ENCODE measurements around the gene RRP7A. TPM values are rescaled to one million over a fixed set of nuclear protein-coding genes. Genes with fewer than 3 reads are reported as not detected.
"Not testable (repeated sequence)": the region's sequence is repeated elsewhere in the genome, so short reads cannot be mapped to it uniquely, and the experiment has no call there.

Gene RRP7A
- total RNA-seq: 10 to 100 TPM; 15.1 to 43.7 (median 29.1) TPM

DNA sequence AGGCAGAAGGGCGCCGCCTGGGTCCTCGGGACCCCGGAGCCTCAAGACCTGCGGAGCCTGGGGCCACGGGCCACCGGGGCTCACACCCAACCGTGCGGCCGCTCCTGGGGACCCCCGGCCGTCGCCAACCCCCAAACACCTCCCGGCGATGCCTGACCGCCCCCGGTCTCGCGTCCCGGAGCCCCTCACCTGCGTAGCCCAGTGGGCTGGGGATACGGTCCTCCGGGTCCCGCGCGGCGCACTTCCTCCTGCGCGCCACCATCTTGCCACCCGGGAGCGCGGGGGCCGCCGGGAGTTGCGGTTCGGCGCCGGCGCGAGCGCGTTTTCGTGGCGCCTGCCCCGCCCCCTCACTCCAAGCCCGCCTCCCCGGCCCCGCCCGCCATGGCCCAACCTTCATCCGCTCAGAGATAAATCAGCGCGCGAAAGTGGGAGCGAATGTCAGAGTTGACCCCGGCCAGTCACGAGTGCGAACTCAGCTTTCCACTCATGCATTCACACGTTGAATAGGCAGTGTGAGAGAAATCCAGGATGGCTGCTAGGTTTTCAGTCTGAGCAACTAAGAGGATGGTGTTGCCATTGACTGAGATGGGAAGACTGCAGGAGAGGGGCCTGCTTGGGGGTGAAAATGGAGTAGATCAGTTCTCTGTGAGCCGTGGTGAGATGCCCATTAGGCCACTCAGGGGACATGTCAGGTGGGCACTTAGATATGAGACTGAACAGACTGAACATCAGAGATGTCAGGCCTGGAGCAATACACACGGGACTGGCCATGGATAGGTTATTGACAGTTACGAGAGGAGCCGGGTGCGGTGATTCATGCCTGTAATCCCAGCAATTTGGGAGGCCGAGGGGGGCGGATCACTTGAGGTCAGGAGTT is at the start of gene RRP7A:
Gene RRP7A, minus strand, starts transcription at position 272 of the 877 bp plus-strand sequence. Its CDS starts 10 bp downstream, at position 262.
- WGBS, 10 experiments: 14 to 100% (median 67%) methylated on average over 1 to 4 of the region's 65 CpGs; no CpG with 5 or more reads in 5 of the 10 experiments
- ATAC-seq (replicated peaks in 6 of 8): peak; percentile 88 to 96 (median 90)
- Histone ChIP-seq H3K4me1 (replicated peaks in 1 of 2) (peaks cover 6% of the 10 kb centered on the region in 2 donors), H3K27ac (peak within 1 kb of the TSS; percentile 77 to 81), H3K4me3 (peak within 1 kb of the TSS; percentile 82 to 100 (median 95))
- in situ Hi-C loops (cut with MboI; ENCODE audit: low pct_unique_long_range_greater_than_20kb in 2 of 9, low sequenced_read_pairs in 9 of 9, unreplicated experiment in 9 of 9): no loop called here

DNA sequence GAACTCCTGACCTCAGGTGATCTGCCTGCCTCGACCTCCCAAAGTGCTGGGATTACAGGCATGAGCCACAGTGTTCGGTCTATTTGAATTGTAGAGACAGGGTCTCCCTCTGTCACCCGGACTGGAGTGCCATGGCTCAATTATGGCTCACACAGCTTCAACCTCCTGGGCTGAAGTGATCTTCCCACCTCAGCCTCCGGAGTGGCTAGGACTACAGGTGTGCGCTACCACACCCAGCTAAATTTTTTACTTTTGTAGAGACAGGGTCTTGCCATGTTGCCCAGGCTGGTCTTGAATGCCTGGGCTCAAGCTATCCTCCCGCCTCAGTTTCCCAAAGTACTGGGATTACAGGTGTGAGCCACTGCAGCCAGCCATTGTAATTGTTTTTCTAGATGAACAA is 48.4 kb upstream of the RRP7A start:
- ATAC-seq (replicated peaks in 6 of 8); in situ Hi-C loops (cut with MboI; ENCODE audit: low pct_unique_long_range_greater_than_20kb in 2 of 9, low sequenced_read_pairs in 9 of 9, unreplicated experiment in 9 of 9): not testable (repeated sequence)
- WGBS, 10 experiments: 100% methylated on average over 1 to 3 of the region's 6 CpGs; no CpG with 5 or more reads in 8 of the 10 experiments

GRCh38 chr22:42565956-42566355 is 46.4 kb upstream of the RRP7A start:
- Histone ChIP-seq H3K4me1 (replicated peaks in 1 of 2) (no peaks in the 10 kb centered on the region), H3K27ac (no peak overlapping the region), H3K4me3 (no peak overlapping the region)
- in situ Hi-C loops (cut with MboI; ENCODE audit: low pct_unique_long_range_greater_than_20kb in 2 of 9, low sequenced_read_pairs in 9 of 9, unreplicated experiment in 9 of 9): no loop called here
- WGBS, 10 experiments: 60 to 100% (median 97%) methylated on average over 1 to 5 of the region's 12 CpGs; no CpG with 5 or more reads in 5 of the 10 experiments
- no peak for ATAC-seq (replicated peaks in 6 of 8)

More for the DNA sequence above, 48.4 kb upstream of the RRP7A start:
- H3K27ac ChIP-seq; H3K4me3 ChIP-seq; H3K4me1 ChIP-seq (replicated peaks in 1 of 2): not testable (repeated sequence)

DNA sequence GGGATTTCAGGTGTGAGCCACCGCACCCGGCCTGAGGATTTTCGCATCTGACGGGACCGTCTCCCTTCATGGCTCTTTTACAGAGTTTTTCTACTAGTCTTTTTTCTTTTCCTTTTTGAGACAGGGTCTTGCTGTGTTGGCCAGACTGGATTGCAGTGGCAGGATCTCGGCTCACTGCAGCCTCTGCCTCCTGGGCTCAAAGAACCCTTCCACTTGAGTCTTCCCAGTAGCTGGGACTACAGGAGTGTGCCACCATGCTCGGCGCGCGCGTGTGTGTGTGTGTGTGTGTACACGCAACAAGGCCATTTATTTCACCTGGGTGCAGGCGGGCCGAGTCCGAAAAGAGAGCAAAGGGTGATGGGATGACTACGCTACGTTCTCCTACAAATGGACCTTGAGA is 45.1 kb upstream of the RRP7A start:
- WGBS, 10 experiments: 80 to 100% (median 99%) methylated on average over 1 to 15 of the region's 17 CpGs; no CpG with 5 or more reads in 4 of the 10 experiments
- Histone ChIP-seq H3K4me3 (no peak overlapping the region), H3K4me1 (replicated peaks in 1 of 2) (no peaks in the 10 kb centered on the region), H3K27ac (no peak overlapping the region)
- no peak for ATAC-seq (replicated peaks in 6 of 8)
- in situ Hi-C loops (cut with MboI; ENCODE audit: low pct_unique_long_range_greater_than_20kb in 2 of 9, low sequenced_read_pairs in 9 of 9, unreplicated experiment in 9 of 9): no loop called here

GRCh38 chr22:42563943-42564342 is 44.3 kb upstream of the RRP7A start:
- 80 to 100% (median 93%) methylated on average over 1 to 3 of the region's 3 CpGs; no CpG with 5 or more reads in 5 of the 10 experiments for WGBS, 10 experiments
- in situ Hi-C loops (cut with MboI; ENCODE audit: low pct_unique_long_range_greater_than_20kb in 2 of 9, low sequenced_read_pairs in 9 of 9, unreplicated experiment in 9 of 9); H3K4me1 ChIP-seq (replicated peaks in 1 of 2): not testable (repeated sequence)

GRCh38 chr22:42562684-42563083 is 43.1 kb upstream of the RRP7A start:
- 80 to 90% (median 80%) methylated on average over 1 to 2 of the region's 2 CpGs; no CpG with 5 or more reads in 6 of the 10 experiments for WGBS, 10 experiments
- H3K4me3 ChIP-seq: no peak overlapping the region
- no peak overlapping the region for H3K27ac ChIP-seq
- in situ Hi-C loops (cut with MboI; ENCODE audit: low pct_unique_long_range_greater_than_20kb in 2 of 9, low sequenced_read_pairs in 9 of 9, unreplicated experiment in 9 of 9): no loop called here
- no peaks in the 10 kb centered on the region for H3K4me1 ChIP-seq (replicated peaks in 1 of 2)
- ATAC-seq (replicated peaks in 6 of 8): peak in 1 of 8 experiments; percentile 28

More at GRCh38 chr22:42563943-42564342, 44.3 kb upstream of the RRP7A start:
- H3K4me3 ChIP-seq; ATAC-seq (replicated peaks in 6 of 8); H3K27ac ChIP-seq: not testable (repeated sequence)

GRCh38 chr22:42562279-42562678 is 42.7 kb upstream of the RRP7A start:
- H3K4me3 ChIP-seq: no peak overlapping the region
- no peaks in the 10 kb centered on the region for H3K4me1 ChIP-seq (replicated peaks in 1 of 2)
- no peak for ATAC-seq (replicated peaks in 6 of 8)
- in situ Hi-C loops (cut with MboI; ENCODE audit: low pct_unique_long_range_greater_than_20kb in 2 of 9, low sequenced_read_pairs in 9 of 9, unreplicated experiment in 9 of 9): no loop called here
- H3K27ac ChIP-seq: no peak overlapping the region
- 50 to 100% (median 76%) methylated on average over 1 to 3 of the region's 8 CpGs; no CpG with 5 or more reads in 6 of the 10 experiments for WGBS, 10 experiments

DNA sequence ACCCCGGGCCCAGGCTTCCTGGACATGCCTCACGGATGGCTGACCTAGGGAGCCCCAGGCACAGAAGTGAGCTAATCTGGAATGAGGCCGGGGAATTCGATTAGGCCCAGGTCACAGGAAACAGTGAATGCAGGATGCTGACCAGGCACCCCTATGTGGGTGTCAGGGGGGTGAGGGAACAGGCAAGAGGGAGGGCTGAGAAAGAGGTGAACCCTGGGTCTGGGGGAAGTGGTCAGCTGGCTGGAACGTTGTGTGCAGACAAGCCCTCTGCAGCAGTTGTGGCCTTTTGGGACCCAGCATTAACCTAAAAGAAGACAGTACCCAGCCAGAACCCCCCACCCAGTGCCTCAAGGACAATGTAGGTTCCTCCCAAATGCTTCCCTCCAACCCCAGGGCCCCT is 42.3 kb upstream of the RRP7A start:
- no peak overlapping the region for H3K4me3 ChIP-seq
- no peaks in the 10 kb centered on the region for H3K4me1 ChIP-seq (replicated peaks in 1 of 2)
- in situ Hi-C loops (cut with MboI; ENCODE audit: low pct_unique_long_range_greater_than_20kb in 2 of 9, low sequenced_read_pairs in 9 of 9, unreplicated experiment in 9 of 9): no loop called here
- no peak overlapping the region for H3K27ac ChIP-seq
- whole genome bisulfite sequencing, 10 experiments: 100% methylated on average over 1 of the region's 5 CpGs; no CpG with 5 or more reads in 9 of the 10 experiments
- no peak for ATAC-seq (replicated peaks in 6 of 8)

DNA sequence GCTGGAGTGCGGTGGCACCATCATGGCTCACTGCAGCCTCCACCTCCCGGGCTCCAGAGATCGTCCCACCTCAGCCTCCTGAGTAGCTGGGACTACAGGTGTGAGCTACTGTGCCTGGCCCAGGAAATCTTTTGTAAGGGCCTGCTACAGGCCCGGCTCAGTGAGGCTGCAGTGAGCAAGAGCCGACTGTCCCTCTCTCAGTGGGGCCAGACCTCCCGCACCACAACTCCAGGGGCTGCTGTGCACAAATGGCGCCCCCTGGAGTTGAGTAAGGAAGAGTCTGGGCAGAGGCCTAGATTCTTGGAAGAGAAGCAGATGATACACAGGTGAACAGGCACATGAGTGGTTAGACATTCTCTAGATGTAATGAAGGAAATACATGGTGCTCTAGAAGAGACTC is 41.2 kb upstream of the RRP7A start:
- peak; percentile 33 to 52 (median 46) for ATAC-seq (replicated peaks in 6 of 8)
- 62 to 100% (median 73%) methylated on average over 2 to 6 of the region's 7 CpGs; no CpG with 5 or more reads in 4 of the 10 experiments for WGBS, 10 experiments
- in situ Hi-C loops (cut with MboI; ENCODE audit: low pct_unique_long_range_greater_than_20kb in 2 of 9, low sequenced_read_pairs in 9 of 9, unreplicated experiment in 9 of 9): no loop called here
- Histone ChIP-seq H3K4me3 (no peak overlapping the region), H3K27ac (no peak overlapping the region), H3K4me1 (replicated peaks in 1 of 2) (no peaks in the 10 kb centered on the region)

- WGBS, 10 experiments: 91 to 100% (median 97%) methylated on average over 1 to 7 of the region's 8 CpGs; no CpG with 5 or more reads in 4 of the 10 experiments
Observed at GRCh38 chr22:42560381-42560780, 40.8 kb upstream of the RRP7A start.

GRCh38 chr22:42553475-42554361 is 34.1 kb upstream of the RRP7A start, which contains the start of gene SERHL2:
Gene SERHL2 (plus strand): TSS chr22:42553956. CDS start chr22:42554021, 65 bp downstream.
- WGBS, 10 experiments: 4 to 80% (median 18%) methylated on average over 1 to 11 of the region's 75 CpGs; no CpG with 5 or more reads in 5 of the 10 experiments
- peak within 1 kb of the TSS in 1 of 2 donors; percentile 13 for H3K27ac ChIP-seq
- H3K4me3 ChIP-seq: peak within 1 kb of the TSS; percentile 23 to 35 (median 32)
- in situ Hi-C loops (cut with MboI; ENCODE audit: low pct_unique_long_range_greater_than_20kb in 2 of 9, low sequenced_read_pairs in 9 of 9, unreplicated experiment in 9 of 9): no loop called here
- peak; percentile 94 to 96 (median 95) for ATAC-seq (replicated peaks in 6 of 8)
- peaks cover 0 to 4% of the 10 kb centered on the region in 2 donors for H3K4me1 ChIP-seq (replicated peaks in 1 of 2)

More at GRCh38 chr22:42560381-42560780, 40.8 kb upstream of the RRP7A start:
- no peak for ATAC-seq (replicated peaks in 6 of 8)
- H3K27ac ChIP-seq: no peak overlapping the region
- in situ Hi-C loops (cut with MboI; ENCODE audit: low pct_unique_long_range_greater_than_20kb in 2 of 9, low sequenced_read_pairs in 9 of 9, unreplicated experiment in 9 of 9): no loop called here
- H3K4me3 ChIP-seq: no peak overlapping the region
- no peaks in the 10 kb centered on the region for H3K4me1 ChIP-seq (replicated peaks in 1 of 2)

- H3K4me3 ChIP-seq; ATAC-seq (replicated peaks in 6 of 8): not testable (repeated sequence)
Observed at GRCh38 chr22:42552294-42552647, 32.7 kb upstream of the RRP7A start.

More at GRCh38 chr22:42552294-42552647, 32.7 kb upstream of the RRP7A start:
- H3K4me1 ChIP-seq (replicated peaks in 1 of 2); H3K27ac ChIP-seq; in situ Hi-C loops (cut with MboI; ENCODE audit: low pct_unique_long_range_greater_than_20kb in 2 of 9, low sequenced_read_pairs in 9 of 9, unreplicated experiment in 9 of 9): not testable (repeated sequence)
- WGBS, 10 experiments: 92 to 100% (median 100%) methylated on average over 2 to 4 of the region's 6 CpGs; no CpG with 5 or more reads in 5 of the 10 experiments

Data from motor neuron (in vitro differentiated cells).